Endothelial cell of umbilical vein (primary cell): ENCODE data around the gene APRT. TPM values are rescaled to one million over a fixed set of nuclear protein-coding genes. Genes with fewer than 3 reads are reported as not detected.

ENCODE experiments used
- BruUV-seq: library from RNA; stranded (reverse); fragments of 400-500 nt; replicated peaks from 2 replicates; lab custom pipeline; 2021; lab: Mats Ljungman, UMichigan
- CTCF ChIA-PET: fragments of 300-600, 350-600 bp; sonication (Branson Sonifier 250); formaldehyde crosslinking; loops from one replicate; lab custom pipeline; 2021; ENCODE audit warnings: antibody characterized with exemption, inconsistent platforms; lab: Charles Lee
- POLR2A ChIA-PET: fragments of 300-600, 350-600 bp; sonication (Branson Sonifier 250); formaldehyde crosslinking; loops from one replicate; lab custom pipeline; 2021; ENCODE audit warnings: antibody characterized with exemption, inconsistent platforms; lab: Charles Lee
- DNase-seq: peaks from one replicate; pipeline ENCODE4 v3.0.0-alpha.2; 2011; ENCODE audit warnings: low read depth, low spot score
- FAIRE-seq: peaks from 2 replicates; lab custom pipeline; 2011; peaks lifted over from hg19 to GRCh38; lab: Jason Lieb, UNC
- H2AFZ ChIP-seq: 2 replicates; pipeline ENCODE4 v1.6.0; 2012; ENCODE audit warnings: low read depth, low read length, control low read depth, inconsistent platforms
- H3K27ac ChIP-seq: 2 replicates; pipeline ENCODE4 v1.5.1; 2011; ENCODE audit warnings: low read depth, mild to moderate bottlenecking, control low read depth, low read length, moderate library complexity; ENCODE audit not compliant: insufficient read depth
- H3K27me3 ChIP-seq, 2 experiments: 2 replicates each; pipeline versions ENCODE4 v1.6.0 to v1.6.1; 2011; ENCODE audit warnings: low read length in 2 of 2, mixed read lengths in 1 of 2; ENCODE audit not compliant: control insufficient read depth in 2 of 2, insufficient read depth in 2 of 2
- H3K36me3 ChIP-seq, 2 experiments: 2 replicates in 1 of 2; 3 replicates in 1 of 2; pipeline ENCODE4 v1.5.1; 2011; ENCODE audit warnings: low read length in 2 of 2, mild to moderate bottlenecking in 1 of 2, moderate library complexity in 1 of 2; ENCODE audit not compliant: control insufficient read depth in 2 of 2, insufficient read depth in 2 of 2; ENCODE audit errors: extremely low read depth in 1 of 2
- H3K4me1 ChIP-seq: 3 replicates; pipeline ENCODE4 v1.5.1; 2011; ENCODE audit warnings: mild to moderate bottlenecking, low read length; ENCODE audit not compliant: control insufficient read depth, insufficient read depth; ENCODE audit errors: extremely low read depth
- H3K4me2 ChIP-seq: 2 replicates; pipeline ENCODE4 v1.6.1; 2011; ENCODE audit warnings: low read length, control low read depth, mixed read lengths; ENCODE audit not compliant: insufficient read depth
- H3K4me3 ChIP-seq, 3 experiments: fragments of 200-600 bp in 1 of 3; sonication (generic), shearing (Covaris generic) in 1 of 3; replicated peaks in 1 of 3; 2 replicates each; pipeline ENCODE4 v1.5.1; 2011 to 2016; ENCODE audit warnings: control low read depth in 3 of 3, low read length in 3 of 3, mild to moderate bottlenecking in 2 of 3, inconsistent platforms in 1 of 3, low read depth in 1 of 3, moderate library complexity in 1 of 3; ENCODE audit not compliant: insufficient read depth in 1 of 3
- H3K79me2 ChIP-seq: 2 replicates; pipeline ENCODE4 v1.6.0; 2012; ENCODE audit warnings: low read length, inconsistent platforms; ENCODE audit not compliant: control insufficient read depth, insufficient read depth
- H3K9ac ChIP-seq: replicated peaks from 2 replicates; pipeline ENCODE3; 2011; ENCODE audit warnings: low read length, control low read depth; ENCODE audit not compliant: insufficient read depth; ENCODE audit errors: extremely low read depth
- H3K9me1 ChIP-seq: replicated peaks from 3 replicates; pipeline ENCODE4 v1.6.0; 2011; ENCODE audit warnings: mild to moderate bottlenecking, low read length; ENCODE audit not compliant: control insufficient read depth, insufficient read depth; ENCODE audit errors: extremely low read depth
- H3K9me3 ChIP-seq: replicated peaks from 2 replicates; pipeline ENCODE4 v1.5.1; 2012; ENCODE audit warnings: low read length, inconsistent platforms; ENCODE audit not compliant: control insufficient read depth, insufficient read depth
- H4K20me1 ChIP-seq: replicated peaks from 2 replicates; pipeline ENCODE3; 2011; ENCODE audit warnings: mild to moderate bottlenecking, low read length; ENCODE audit not compliant: control insufficient read depth, insufficient read depth; ENCODE audit errors: extremely low read depth
- EZH2 ChIP-seq: IDR thresholded peaks from 2 replicates; pipeline ENCODE4 v1.6.1; 2012; ENCODE audit warnings: borderline replicate concordance, low read depth, mild to moderate bottlenecking, moderate library complexity, low read length, inconsistent platforms; ENCODE audit not compliant: severe bottlenecking
- FOS ChIP-seq: IDR thresholded peaks from 2 replicates; pipeline ENCODE4 v1.6.1; 2011; ENCODE audit warnings: mild to moderate bottlenecking, low read length, moderate library complexity, borderline replicate concordance; ENCODE audit not compliant: insufficient read depth
- GATA2 ChIP-seq: IDR thresholded peaks from 2 replicates; pipeline ENCODE4 v1.7.0; 2011; ENCODE audit warnings: low read depth, mild to moderate bottlenecking, moderate library complexity, mixed read lengths, low read length; ENCODE audit not compliant: insufficient read length, insufficient read depth
- JUN ChIP-seq: IDR thresholded peaks from 2 replicates; pipeline ENCODE4 v1.6.1; 2011; ENCODE audit warnings: borderline replicate concordance, low read depth; ENCODE audit not compliant: insufficient read length, insufficient read depth
- MYC ChIP-seq: IDR thresholded peaks from one replicate; pipeline ENCODE4 v1.6.1; 2011; ENCODE audit warnings: mild to moderate bottlenecking, low read depth, low read length
- POLR2A ChIP-seq: IDR thresholded peaks from 2 replicates; pipeline ENCODE4 v1.6.1; 2012; ENCODE audit warnings: low read depth, mild to moderate bottlenecking, control low read depth, low read length
- POLR2AphosphoS5 ChIP-seq: IDR thresholded peaks from 2 replicates; pipeline ENCODE4 v1.6.1; 2012; ENCODE audit warnings: low read depth, mild to moderate bottlenecking, control low read depth, low read length, moderate library complexity; ENCODE audit not compliant: insufficient read depth
- dilution Hi-C: fragments of 300-500 bp; cut with MboI; formaldehyde crosslinking; loops from one replicate; pipeline ENCODE4 v1.15.0; 2019; ENCODE audit warnings: low sequenced_read_pairs; ENCODE audit not compliant: extremely low pct_ligation_motif_present
- intact Hi-C: fragments of 100-400 bp; cut with micrococcal nuclease; formaldehyde crosslinking; loops from one replicate; pipeline ENCODE4 v1.10.0; 2022
- polyA plus RNA-seq, 4 experiments: library from polyadenylated mRNA; depleted of rRNA in 3 of 4; stranded (reverse) in 3 of 4; unstranded in 1 of 4; fragments of >200 nt; gene quantifications; 2 replicates each; pipeline versions ENCODE4 v1.2.1 to v1.2.3, GENCODE V29; 2011 to 2012; ENCODE audit warnings: missing spikeins in 1 of 4
- total RNA-seq: library from RNA; stranded (reverse); gene quantifications from 2 replicates; pipeline ENCODE4 v1.2.3, GENCODE V29; 2021
- TF ChIP-seq, protein P1 (sequence below): IDR thresholded peaks from 2 replicates; pipeline ENCODE4 v1.6.1; 2011; ENCODE audit not compliant: insufficient read depth, insufficient read length
- TF ChIP-seq, protein P2 (sequence below), 2 donors: IDR thresholded peaks; 1 replicate in 1 of 2; 2 replicates in 1 of 2; pipeline ENCODE4 v1.5.1; 2011; ENCODE audit warnings: low read length in 2 of 2, mild to moderate bottlenecking in 2 of 2, moderate library complexity in 2 of 2, control low read depth in 1 of 2, inconsistent platforms in 1 of 2, low read depth in 1 of 2; ENCODE audit not compliant: insufficient read depth in 1 of 2; ENCODE audit errors: extremely low read depth in 1 of 2

APRT gene
- total and polyA plus RNA-seq, 2 donors (not counting 3 experiments of a cell fraction or from before 2014, with no cell fraction given), result 143 to 152 TPM

DNA sequence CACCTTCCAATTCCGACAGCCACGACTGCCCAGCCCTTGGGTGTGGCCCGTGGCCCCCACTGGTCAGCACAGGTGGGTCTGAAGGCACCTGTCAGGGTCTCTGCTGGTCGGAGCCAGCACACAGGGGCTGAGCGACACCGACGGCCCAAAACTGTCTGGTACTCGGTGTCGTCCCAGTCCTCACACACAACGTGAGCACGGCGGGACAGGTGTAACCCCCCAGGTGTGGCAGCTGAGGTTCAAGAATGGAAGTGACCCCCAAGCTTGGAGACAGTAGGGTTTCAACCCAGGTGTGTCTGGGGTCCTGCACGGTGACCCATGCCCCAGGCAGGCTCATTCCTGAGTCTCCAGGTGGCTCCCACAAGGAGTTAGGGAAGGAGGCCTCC is 44.0 kb upstream of the APRT start:
- no TSS peak for BruUV-seq
- H3K36me3 ChIP-seq, result peaks cover 0 to 12% of the 10 kb centered on the region in 2 experiments
- no peak overlapping the region for H2AFZ ChIP-seq
- ChIA-PET POLR2A (no interaction called here), CTCF (no interaction called here)
- H3K27me3 ChIP-seq, result no peaks in the 10 kb centered on the region
- peak overlapping the region in 1 of 3 experiments; percentile 48 for H3K4me3 ChIP-seq
- TF ChIP-seq, protein P1, sequence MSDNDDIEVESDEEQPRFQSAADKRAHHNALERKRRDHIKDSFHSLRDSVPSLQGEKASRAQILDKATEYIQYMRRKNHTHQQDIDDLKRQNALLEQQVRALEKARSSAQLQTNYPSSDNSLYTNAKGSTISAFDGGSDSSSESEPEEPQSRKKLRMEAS, result no peak
- TF ChIP-seq MYC (no peak), FOS (no peak), EZH2 (no peak), POLR2A (no peak), JUN (no peak), POLR2AphosphoS5 (no peak), GATA2 (no peak)
- TF ChIP-seq, protein P2, sequence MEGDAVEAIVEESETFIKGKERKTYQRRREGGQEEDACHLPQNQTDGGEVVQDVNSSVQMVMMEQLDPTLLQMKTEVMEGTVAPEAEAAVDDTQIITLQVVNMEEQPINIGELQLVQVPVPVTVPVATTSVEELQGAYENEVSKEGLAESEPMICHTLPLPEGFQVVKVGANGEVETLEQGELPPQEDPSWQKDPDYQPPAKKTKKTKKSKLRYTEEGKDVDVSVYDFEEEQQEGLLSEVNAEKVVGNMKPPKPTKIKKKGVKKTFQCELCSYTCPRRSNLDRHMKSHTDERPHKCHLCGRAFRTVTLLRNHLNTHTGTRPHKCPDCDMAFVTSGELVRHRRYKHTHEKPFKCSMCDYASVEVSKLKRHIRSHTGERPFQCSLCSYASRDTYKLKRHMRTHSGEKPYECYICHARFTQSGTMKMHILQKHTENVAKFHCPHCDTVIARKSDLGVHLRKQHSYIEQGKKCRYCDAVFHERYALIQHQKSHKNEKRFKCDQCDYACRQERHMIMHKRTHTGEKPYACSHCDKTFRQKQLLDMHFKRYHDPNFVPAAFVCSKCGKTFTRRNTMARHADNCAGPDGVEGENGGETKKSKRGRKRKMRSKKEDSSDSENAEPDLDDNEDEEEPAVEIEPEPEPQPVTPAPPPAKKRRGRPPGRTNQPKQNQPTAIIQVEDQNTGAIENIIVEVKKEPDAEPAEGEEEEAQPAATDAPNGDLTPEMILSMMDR (IDR thresholded peaks at IDR 0.05; ENCODE audit: extremely low read depth in 1 of 2, insufficient read depth in 1 of 2, low read depth in 1 of 2, low read length in 2 of 2), result no peak
- no peaks in the 10 kb centered on the region for H3K9me1 ChIP-seq
- H3K27ac ChIP-seq, result no peak overlapping the region
- DNase-seq, result no peak
- H4K20me1 ChIP-seq, result no peaks in the 10 kb centered on the region
- peaks cover 4% of the 10 kb centered on the region for H3K79me2 ChIP-seq
- FAIRE-seq, result no peak
- dilution Hi-C loops (no loop called here), intact Hi-C loops (loop anchor here (2.0 kb wide), 1 partner anchor 73 kb away; no protein-coding TSS in a partner anchor)
- no peak overlapping the region for H3K9ac ChIP-seq
- no peaks in the 10 kb centered on the region for H3K9me3 ChIP-seq
- peaks cover 4% of the 10 kb centered on the region for H3K4me1 ChIP-seq
- peak overlapping the region; percentile 27 for H3K4me2 ChIP-seq
